ENCODE results near the gene OR13H1.
"Not testable (repeated sequence)": the region's sequence is repeated elsewhere in the genome, so short reads cannot be mapped to it uniquely, and the experiment has no call there.

OR13H1 gene, protein sequence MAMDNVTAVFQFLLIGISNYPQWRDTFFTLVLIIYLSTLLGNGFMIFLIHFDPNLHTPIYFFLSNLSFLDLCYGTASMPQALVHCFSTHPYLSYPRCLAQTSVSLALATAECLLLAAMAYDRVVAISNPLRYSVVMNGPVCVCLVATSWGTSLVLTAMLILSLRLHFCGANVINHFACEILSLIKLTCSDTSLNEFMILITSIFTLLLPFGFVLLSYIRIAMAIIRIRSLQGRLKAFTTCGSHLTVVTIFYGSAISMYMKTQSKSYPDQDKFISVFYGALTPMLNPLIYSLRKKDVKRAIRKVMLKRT

DNA sequence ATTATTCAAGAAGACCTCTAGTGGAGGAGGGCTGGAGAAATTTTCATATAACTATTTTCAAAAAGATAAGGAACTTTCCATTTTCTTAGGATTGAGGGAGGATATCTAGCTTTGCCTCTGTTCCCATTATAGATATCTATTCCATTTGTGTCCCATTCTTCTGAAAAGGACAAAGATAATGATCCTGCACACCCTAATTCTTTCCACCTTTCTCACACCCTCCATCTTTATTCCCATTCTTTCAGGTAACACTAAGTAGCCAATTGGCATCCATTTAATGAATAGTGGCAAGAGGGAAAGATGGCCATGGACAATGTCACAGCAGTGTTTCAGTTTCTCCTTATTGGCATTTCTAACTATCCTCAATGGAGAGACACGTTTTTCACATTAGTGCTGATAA is at the start of gene OR13H1:
TSS of gene OR13H1 (plus strand) at position 301 of the 400 bp plus-strand sequence. CDS start at position 301, 0 bp downstream.
- no peak for FAIRE-seq

DNA sequence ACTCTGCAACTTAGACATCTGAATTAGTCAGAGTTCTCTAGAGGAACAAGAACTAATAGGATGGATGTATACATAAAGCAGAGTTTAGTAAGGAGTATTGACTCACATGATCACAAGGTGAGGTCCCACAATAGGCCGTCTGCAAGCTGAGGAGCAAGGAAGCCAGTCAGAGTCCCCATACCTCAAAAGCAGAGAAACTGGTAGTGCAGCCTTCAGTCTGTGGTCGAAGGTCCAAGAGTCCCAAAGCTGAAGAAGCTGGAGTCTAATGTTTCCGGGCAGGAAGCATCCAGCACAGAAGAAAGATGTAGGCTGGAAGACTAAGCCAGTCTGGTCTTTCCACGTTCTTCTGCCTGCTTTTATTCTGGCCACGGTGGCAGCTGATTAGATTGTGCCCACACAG is 42.3 kb upstream of the OR13H1 start:
- not testable (repeated sequence) for FAIRE-seq

DNA sequence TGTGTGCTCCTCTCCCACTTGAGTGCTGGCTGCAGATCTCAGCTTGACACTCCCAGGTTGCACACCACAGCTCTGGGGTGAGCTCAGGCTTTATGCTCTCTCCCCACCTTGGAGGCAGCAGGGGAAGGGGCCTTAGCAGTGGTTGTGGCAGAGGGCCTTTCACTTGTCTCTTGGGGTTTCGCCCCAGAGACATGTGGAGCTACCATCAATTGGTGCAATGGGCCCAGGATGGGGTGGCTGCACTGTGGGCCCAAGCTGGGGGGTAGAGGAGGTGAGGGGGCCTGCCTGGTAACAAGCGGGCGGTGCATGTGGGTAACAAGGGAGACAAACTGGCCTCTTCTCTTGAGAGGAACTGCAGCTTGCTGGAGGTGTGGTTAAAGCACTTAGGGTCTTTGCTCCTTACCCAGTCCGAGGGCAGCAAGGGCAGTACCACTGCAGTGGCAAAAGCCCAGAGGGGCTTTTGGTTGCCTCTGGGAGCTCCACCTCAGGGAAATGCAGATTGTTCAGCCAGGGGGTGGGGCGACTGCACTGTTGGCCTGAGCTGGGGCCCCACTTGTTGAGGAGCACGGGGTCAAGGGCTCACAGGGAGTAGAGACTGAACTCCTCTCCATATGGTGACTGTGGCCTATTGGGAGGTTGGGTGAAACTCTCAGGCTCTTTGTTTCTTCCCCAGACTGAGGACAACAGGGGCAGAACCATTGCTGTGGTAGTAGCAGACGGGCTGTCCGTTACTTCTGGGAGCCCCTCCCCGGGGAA is 30.5 kb upstream of the OR13H1 start:
- FAIRE-seq: no peak

DNA sequence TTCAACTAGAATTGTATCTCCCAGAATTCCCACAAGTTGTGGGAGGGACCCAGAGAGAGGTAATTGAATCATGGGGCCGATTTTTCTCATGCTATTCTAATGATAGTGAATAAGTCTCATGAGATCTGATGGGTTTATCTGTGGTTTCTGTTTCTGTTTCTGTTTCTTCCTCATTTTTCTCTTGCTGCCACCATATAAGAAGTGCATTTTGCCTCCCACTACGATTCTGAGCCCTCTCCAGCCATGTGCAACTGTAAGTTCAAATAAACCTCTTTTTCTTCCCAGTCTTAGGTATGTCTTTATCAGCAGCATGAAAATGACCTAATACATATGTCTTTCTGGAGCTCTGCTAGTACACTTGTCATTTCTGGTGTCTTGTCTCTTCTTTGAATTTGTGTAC is 22.1 kb upstream of the OR13H1 start:
- no peak for FAIRE-seq

DNA sequence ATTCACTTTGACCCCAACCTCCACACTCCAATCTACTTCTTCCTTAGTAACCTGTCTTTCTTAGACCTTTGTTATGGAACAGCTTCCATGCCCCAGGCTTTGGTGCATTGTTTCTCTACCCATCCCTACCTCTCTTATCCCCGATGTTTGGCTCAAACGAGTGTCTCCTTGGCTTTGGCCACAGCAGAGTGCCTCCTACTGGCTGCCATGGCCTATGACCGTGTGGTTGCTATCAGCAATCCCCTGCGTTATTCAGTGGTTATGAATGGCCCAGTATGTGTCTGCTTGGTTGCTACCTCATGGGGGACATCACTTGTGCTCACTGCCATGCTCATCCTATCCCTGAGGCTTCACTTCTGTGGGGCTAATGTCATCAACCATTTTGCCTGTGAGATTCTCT is 344 bp downstream of the OR13H1 start:
- FAIRE-seq: no peak

DNA sequence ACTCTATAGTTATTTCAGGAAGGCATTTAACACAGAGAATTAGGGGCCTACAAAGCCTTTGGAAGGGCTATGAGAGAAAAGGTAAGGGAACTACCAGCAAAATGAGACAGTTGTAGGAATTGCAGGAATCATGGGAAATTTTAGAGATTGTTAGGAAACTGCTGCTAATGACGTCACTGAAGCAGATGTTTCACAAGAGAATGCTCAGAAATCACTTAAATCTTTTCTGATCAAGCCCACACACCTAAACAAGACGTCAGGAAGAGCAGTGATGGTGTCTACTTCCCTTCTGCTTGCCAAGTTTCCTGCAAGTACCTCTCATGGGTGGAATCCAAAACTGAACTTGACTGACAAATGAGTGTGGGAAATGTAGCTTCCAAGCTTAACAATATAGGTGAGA is 5.1 kb downstream of the OR13H1 start:
- no peak for FAIRE-seq

DNA sequence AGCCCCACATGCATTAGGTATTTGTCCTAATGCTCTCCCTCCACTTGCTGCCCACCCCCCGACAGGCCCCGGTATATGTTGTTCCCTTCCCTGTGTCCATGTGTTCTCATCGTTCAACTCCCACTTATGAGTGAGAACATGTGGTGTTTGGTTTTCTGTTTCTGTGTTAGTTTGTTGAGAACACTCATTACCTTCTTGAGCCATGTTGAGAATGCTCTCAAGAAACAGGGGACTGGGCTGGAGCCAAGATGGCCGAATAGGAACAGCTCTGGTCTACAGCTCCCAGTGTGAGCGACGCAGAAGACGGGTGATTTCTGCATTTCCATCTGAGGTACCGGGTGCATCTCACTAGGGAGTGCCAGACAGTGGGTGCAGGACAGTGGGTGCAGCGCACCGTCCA is 8.6 kb downstream of the OR13H1 start:
- not testable (repeated sequence) for FAIRE-seq

DNA sequence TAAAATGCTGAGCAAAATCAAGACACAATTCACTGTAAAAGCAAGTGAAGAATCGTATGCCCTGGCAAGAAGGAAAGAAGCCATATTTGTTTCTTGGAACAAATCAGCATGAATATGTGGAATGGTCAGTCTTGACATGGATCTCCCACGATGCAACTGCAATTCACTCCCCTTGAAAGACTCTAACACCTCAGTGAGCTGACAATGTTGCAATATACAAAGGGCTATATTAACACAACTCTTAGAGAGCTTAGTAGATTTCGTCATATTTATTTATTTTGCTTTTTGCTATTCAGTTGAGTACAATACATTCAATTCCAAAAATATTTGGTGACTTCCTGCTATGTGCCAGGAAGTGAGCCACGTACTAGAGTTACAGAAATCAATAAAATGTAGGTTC is 14.7 kb downstream of the OR13H1 start:
- no peak for FAIRE-seq

DNA sequence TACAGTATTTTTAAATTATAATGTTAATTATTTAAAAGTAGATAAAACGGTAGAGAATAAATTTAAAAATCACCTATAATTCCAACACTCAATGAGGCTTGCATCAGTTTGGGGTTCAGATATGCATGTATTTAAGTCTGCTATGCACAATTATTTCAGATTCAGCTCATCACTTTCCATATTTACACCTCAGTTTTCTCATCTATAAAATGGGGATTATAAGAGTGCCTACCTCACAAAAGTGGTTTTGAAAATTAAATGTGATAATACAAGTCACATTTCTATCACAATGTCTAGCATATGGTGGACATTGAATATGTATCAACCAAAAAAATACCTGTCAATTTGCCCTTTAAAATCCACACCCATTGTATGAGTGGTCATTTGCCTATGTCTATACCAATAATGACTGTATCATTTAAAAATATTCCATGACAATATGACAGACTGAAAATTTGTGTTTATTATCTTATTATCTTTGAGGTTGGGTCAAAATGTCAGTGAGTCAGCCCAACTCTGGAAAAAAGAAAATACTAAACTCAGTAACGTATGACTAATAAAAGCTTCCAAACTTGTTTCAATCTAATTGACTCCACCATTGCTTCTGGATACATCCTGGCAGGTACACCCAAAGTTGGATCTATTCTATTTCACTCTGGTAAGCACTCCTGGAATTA is 20.8 kb downstream of the OR13H1 start:
- FAIRE-seq: no peak

DNA sequence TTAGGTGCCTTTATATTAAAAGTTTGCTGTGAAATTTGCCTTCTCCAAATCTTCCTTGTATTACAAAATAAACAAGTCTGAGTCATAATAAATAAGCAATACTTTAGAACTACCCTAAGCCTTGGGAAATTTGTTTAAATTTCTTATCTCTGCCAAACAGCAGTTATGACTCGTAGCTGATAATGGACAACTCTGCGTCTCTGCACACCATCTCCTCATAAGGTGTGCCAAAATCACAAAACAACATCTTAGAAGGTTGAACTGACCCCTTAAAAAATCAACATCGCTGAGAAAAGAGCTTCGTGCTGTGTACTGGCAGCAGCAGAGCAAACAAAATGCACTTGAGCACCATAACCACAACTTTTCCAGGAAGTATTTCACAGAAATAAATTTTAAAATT is 22.0 kb downstream of the OR13H1 start:
- no peak for FAIRE-seq

DNA sequence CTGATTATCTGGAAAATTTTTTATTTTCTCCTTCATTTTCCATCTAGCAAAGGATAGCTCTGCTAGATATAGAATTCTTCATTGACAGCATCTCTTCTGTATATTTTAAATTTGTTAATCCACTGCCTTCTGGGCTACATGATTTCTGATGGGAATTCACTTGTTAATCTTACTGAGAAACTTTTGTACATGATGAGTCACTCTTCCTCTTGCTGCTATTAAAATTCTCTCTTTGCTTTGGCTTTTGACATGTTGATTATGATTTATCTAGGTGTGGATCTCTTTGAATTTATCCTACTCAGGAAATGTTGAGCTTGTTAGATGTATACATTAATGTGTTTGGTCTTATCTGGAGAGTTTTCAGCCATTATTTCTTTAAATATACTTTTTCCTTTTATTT is 27.5 kb downstream of the OR13H1 start:
- FAIRE-seq: no peak

DNA sequence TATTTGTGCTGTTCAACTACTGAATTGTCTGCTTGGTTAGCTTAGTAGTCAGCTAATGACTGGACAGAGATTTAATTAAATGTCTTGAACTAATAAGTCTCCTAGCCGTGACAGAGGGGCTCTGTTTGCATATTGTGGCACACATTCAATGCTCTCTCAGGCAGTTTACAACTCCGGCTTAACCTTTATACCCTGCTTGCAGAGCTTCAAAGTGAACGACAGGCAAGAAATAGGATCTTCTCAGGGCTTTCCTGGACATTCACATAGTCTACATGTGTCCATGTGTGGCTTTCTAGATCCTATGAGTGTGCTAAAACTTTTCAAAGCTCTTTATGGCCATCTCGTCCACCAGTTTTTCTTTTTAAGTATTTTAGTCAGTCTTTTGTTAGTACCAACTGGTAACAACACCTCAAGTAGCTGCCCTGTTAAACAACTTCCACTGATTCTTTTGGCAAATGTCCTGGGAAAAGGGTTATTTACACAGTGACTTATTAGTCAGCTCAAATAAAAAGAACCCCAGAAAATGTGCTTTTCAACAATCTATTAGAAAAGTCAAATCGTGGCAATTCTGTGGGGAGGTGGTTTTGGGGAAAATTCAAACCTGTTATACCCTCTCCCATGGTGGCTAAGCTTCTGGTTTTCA is 28.6 kb downstream of the OR13H1 start:
- no peak for FAIRE-seq

DNA sequence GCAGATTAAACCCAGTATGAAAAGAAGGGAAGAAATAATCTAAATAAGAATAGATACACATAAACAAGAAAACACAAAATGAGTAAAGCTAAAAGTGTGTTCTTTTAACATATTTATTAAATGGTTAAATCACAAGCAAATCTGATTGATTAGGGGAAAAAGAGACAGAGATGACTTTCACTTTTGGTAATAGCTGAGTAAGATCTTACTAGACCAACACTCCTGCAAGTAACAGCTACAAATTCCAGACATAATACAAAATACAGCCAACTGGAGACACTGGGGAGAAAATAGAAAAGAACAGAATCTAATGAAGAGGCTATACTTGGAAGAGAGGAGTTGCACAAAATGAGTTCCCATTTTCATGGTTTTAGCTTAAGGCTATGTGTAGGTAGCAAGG is 33.5 kb downstream of the OR13H1 start:
- no peak for FAIRE-seq

DNA sequence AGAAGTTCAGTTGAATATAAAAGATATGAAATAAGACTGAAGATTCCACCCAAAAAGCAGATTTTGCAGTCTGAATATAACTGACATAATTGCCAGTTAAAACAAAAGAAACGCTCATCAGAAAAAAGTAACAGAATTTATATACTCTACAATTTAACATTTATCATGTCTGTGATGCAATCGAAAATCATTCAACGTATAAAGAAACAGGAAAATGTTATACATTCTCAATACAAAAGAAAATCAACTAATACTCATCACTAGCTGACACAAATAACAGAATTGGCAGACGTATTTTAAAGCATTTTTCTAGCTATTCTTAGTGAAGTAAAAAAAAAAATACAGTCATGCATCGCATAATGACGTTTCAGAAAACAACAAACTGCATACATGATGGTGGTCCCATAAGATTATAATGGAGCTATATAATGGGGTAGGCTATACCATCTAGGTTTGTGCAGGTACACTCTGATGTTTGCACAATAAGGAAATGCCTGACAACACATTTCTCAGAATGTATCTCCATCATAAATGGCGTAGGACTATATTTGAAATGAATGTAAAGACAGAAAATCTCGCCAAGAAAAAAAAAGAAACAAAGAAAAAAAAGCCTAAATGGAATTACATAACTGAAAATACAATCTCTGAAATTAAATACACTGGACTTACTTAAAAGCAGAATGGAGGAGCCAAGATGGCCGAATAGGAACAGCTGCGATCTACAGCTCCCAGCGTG is 34.3 kb downstream of the OR13H1 start:
- FAIRE-seq: no peak

DNA sequence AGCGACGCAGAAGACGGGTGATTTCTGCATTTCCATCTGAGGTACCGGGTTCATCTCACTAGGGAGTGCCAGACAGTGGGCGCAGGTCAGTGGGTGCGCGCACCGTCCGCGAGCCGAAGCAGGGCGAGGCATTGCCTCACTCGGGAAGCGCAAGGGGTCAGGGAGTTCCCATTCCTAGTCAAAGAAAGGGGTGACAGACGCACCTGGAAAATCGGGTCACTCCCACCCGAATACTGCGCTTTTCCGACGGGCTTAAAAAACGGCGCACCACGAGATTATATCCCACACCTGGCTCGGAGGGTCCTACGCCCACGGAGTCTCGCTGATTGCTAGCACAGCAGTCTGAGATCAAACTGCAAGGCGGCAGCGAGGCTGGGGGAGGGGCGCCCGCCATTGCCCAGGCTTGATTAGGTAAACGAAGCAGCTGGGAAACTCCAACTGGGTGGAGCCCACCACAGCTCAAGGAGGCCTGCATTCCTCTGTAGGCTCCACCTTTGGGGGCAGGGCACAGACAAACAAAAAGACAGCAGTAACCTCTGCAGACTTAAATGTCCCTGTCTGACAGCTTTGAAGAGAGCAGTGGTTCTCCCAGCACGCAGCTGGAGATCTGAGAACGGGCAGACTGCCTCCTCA is 35.0 kb downstream of the OR13H1 start:
- FAIRE-seq: not testable (repeated sequence)

DNA sequence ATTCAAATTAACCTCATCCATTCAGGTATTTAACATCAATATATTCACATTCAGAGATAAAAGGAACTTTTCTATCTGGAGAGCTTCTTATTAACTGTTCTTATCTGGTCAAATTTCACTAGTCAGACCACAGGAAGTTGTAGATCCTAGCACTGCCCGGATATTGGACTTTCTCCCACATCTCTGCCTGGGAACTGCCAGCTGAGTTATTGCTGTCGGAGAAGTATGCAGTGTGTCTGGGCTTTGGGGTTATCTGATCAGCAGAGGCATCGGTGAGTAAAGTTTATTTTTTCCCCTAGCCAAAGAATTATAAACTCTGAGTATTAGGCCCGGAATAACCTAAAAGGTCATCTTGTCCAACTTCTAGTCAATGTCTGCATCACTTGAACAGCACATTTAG is 45.1 kb downstream of the OR13H1 start:
- no peak for FAIRE-seq

Data from islet of Langerhans (tissue), 1 donor.